Fibroblast of skin of scalp (primary cell): ENCODE data around the gene ZSWIM3. TPM values are rescaled to one million over a fixed set of nuclear protein-coding genes. Genes with fewer than 3 reads are reported as not detected.
"Not testable (repeated sequence)": the region's sequence is repeated elsewhere in the genome, so short reads cannot be mapped to it uniquely, and the experiment has no call there.

Experiments
- DNase-seq: peaks from one replicate; pipeline ENCODE4 v3.0.0-alpha.2; 2013
- polyA plus RNA-seq, 2 experiments: library from polyadenylated mRNA; unstranded; fragments of 120-200 nt; gene quantifications; one replicate each; pipeline ENCODE4 v1.2.1, GENCODE V29; 2013; ENCODE audit not compliant: insufficient read length in 2 of 2

ZSWIM3 gene
- 3.1 TPM for polyA plus RNA-seq (2013, experiment 1 of 2; ENCODE audit: insufficient read length)
- 3.2 TPM for polyA plus RNA-seq (2013, experiment 2 of 2; ENCODE audit: insufficient read length)

DNA sequence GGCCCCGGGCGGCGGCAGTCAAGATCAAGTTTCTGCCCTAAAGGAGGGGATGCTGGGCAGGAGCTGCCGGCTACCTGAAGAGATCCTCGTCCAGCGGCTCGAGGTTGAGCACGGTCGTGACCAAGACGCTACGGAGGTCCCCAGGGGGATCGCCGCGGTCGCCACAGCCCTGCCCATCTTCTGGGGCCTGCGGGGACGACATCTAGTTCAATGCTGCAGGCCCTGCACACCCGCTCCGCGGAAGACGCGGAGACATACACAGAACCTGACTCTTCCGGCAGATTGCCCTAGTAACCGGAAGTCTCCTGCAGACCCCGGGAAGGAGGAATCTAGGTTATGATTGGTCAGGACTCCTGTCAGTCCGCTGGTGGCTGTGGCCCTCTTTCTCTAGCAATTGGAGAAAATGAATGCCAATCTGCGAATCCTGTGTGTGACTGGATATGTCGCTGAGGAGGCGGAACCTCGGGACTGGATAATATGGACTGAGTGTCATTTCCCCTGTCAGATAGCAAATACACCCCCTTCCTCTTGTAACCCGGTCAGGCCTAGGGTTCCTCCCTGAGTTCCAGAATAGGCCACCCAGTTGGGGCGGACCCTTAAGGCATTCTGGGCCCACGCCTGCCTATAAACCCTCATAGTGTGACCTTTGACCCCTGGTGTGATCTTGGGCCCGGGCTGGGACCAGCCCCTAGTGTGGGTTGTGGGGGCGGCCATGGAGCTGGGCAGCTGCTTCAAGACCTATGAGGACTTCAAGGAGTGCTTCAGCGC lies at the start of gene ZSWIM3, which contains the start of gene ACOT8:
Gene ZSWIM3, plus strand, starts transcription at position 501 of the 768 bp plus-strand sequence. Its CDS starts 212 bp downstream, at position 713.
Gene ACOT8, minus strand, starts transcription at position 279 of the 768 bp plus-strand sequence. Its CDS starts 77 bp downstream, at position 202.
- DNase-seq, result peak; percentile 100

DNA sequence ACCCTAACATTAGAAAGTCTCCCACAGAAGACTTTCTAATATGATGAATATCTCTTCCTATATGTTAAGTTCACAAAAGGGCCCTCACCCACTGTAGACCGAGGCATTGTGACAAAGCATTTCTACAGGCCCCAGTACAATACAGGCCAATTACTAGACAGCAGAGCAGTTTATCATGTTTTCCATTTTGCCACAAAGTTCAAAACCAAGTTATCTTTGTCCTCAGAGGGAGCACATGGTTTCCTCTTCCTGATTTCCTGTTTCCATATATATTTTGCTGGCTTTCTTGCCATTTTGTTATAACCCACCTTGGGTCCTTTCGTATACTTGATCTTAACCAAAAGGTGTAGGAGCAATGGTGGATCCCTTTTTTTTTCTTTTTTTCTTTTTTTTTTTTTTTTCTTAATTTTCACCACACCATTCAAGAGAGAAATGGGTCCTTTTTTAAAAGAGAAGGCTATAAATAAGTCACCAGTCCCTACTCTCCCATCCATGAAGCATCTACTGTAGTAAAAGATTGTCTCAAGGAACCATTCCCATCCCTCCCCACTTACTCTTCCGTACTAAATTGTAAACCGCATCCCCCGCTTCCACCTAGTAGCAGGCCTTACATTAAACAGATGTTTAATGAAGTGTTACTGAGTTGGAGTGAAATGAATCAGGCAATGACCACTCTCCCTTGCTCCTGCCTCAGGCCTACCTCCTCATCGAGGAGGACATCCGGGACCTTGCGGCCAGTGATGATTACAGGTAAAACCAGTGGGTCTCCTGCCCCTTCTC lies 47.0 kb upstream of the ZSWIM3 start:
- DNase-seq, result no peak

DNA sequence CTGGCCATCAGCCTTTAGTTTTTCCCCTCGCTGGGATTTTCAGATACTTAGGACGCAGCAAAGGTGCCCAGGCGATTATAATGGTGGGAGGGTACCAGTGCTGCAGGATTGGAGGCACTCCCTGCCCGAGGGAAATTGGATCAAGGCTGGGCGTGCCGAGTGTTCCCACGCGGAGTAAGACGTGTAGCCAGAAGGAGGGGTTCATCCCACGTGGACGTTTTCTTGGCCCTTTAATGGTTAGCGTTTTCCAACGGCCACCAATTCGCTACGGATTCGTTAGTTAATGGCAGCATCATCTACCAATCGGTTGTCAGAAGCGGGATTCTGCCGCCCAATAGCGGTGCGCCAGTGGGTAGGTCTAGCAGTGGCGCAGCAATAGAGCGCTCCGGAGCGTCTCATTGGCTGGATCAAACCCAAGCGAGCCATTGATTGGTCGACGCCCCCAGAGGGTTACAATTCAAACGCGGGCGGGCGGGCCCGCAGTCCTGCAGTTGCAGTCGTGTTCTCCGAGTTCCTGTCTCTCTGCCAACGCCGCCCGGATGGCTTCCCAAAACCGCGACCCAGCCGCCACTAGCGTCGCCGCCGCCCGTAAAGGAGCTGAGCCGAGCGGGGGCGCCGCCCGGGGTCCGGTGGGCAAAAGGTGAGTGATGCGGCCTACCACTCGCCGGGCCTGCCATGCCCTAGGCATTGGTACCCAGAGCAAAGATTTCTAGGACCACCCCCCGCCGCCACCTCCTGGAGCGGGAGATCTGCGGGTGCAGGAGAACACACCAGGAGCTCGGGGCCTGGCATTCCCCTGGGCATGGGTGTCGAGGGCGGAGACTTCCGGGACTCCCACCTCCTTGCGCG lies 45.0 kb upstream of the ZSWIM3 start, which contains the start of gene UBE2C:
Gene UBE2C, plus strand, starts transcription at position 488 of the 849 bp plus-strand sequence. Its CDS starts 52 bp downstream, at position 540.
- peak; percentile 100 for DNase-seq

DNA sequence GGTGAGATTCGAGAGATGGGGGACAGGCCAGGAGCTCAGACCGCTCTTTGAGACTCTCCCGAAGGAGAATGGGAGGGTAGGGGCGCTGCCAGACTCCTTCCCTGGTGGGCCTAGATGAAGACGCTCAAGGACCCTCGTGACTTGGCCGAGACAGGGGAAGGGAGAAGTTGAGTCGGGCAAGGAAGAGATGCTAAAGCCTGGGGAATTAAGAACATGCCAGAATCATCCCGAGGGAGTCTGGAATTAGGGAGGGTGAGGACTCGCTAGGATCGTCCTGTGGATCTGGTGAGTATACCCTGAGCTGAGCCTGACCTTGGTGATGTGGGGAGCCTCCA lies 44.4 kb upstream of the ZSWIM3 start:
- DNase-seq, result no peak

DNA sequence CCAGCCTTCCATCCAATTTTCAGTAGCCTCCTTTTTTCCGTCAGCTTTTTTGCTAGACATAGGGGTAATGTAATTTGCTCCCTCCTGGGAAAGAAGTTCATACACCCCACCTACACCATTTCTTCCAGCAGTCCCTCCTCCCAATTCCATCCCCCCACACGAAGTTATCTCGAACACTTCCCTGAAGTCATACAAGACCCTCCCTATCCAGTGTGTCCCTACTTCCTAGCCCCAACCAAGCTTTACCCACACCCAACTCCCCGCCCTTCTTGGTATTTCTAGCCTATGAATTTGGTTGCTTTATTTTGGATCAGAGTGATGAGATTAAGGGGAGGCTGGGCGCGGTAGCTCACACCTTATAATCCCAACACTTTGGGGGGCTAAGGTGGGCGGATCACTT lies 43.9 kb upstream of the ZSWIM3 start:
- no peak for DNase-seq

DNA sequence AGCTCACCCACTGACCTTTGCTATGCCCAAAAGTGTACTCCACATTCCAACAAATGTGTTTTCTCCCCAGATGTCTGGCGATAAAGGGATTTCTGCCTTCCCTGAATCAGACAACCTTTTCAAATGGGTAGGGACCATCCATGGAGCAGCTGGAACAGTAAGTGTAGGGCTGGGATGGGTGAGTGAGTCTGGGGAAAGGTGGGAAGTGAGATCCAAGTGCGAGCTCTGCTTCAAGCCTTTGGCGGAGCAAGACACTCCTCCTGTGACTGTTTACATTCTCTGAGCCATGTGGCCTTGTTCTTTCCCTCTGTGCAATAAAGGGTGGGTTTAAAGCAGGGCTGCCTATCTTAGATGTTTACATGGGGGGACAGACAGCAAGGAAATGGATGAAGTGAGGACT lies 43.1 kb upstream of the ZSWIM3 start:
- no peak for DNase-seq

DNA sequence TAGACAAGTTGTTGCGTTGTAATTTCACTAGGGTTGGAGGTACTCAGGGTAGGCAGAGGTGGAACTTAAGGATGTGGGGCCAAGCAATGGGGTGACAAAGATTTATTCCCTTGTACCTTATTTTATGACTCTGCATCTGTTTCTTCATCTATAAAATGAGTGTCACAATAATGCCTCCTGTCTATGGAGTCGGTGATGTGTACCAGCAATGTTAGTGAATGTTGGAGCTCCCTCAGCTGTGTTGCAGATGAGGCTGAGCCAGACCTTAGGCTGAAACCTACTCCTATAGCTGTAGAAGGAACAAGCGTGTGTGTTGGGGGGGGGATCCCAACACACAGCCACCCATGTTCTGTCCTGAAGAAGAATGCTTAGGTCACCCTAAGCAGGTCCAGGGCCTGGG lies 40.5 kb upstream of the ZSWIM3 start:
- no peak for DNase-seq

DNA sequence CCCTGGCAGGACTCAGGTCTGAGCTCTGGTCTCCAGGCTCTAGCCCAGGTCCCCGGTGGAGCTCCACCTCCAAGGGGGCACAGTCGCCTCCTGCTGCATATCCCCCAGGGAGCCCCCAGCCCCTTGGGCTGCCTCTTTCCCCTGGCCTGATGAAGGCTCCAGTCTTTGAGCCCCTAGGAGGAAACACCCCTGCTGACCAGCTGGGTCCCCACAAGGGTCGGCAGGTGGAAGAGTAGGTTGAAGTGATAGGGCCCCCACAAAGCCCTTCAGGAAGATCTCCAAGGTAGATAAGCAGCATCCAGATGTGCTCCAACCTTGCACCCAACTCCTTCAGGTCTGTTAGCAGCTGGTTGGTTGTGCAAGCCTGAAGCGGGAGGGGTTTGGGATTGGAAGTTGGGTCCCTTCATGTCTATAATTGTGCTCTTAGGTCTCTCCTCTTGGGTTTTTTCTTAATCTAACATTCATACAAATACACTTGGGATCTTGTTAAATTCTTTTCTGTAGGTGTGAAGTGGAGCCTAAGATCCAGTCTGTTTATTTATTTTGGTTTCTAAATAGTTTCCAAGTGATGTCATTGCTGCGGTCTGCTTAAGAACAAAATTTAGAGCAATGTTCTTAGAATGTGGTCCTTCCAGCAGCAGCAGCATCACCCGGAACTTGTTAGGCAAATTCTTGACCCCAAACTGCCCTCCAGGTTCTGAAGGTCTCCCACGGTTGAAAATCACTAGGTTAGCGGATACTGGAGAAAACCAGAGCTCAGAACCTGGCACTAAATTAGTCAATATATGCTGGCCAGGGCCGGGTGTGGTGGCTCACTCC lies 39.8 kb upstream of the ZSWIM3 start:
- peak; percentile 84 for DNase-seq

DNA sequence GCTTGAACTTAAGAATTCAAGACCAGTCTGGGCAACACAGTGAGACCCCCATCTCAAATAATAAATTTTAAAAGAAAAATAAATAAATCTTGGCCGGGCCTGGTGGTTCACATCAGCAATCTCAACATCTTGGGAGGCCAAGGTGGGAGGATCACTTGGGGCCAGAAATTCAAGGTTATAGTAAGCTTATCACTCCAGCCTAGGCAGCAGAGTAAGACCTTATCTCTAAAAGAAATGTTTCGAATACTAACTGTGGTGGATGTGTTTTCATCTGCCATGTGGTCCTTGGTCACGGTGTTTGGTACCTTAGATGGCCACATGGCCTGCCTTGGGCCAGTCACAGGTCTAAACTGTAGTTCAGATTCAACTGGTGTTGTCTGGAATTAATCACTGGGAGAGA lies 39.2 kb upstream of the ZSWIM3 start:
- no peak for DNase-seq

DNA sequence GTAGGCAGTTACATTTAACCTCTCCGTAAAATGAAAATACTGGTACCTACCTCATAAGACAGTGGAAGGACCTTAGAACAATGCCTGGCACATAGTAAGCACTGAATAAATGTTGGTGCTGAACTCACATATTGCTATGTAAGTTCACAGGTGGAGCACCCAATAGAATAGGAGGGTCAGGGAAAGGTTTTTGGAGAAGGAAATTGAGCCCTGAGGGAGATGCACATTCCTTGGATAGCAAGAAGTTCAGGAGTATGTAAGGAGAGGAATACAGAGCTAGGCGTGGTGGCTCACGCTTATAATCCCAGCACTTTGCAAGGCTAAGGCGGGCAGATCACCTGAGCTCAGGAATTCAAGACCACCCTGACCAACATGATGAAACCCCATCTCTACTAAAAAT lies 37.9 kb upstream of the ZSWIM3 start:
- no peak for DNase-seq

DNA sequence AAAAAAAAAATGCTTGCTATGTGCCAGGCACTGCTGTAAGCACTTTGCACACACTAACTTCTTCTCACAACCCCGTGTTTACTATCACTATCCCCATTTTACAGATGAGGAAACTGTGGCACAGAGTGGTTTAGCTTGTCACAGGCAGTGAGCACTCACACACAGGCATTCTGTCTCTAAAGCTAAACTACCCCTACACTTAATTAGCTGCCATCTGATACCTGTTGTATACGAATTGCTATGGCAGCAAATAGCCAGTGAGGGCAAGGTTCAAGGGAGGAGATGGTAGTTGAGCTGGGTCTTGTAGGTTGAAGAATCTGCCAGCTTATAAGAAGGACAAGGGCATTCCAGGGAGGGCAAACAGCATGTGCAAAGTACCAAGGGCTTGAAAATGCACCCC lies 35.5 kb upstream of the ZSWIM3 start:
- DNase-seq, result no peak

DNA sequence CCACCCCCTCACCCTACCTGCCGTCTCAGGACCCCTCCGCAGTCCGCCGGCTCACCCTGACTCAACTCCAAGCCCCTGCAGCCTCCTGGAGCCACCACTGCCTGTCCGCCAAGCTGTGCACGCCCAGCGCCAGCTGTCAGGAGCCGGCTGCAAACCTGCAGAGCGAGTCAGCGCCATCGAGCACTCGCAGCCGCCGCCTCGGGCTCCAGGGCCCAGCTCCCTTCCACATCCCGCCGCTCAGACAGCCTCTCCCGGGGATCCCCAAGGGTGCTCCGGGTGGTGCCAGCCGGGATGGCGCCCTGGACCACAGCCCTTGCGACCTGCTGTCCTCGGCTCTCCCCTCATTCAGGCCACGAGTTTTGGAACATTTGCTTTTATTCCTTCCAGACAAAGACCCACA lies 34.6 kb upstream of the ZSWIM3 start:
- DNase-seq, result peak; percentile 22

DNA sequence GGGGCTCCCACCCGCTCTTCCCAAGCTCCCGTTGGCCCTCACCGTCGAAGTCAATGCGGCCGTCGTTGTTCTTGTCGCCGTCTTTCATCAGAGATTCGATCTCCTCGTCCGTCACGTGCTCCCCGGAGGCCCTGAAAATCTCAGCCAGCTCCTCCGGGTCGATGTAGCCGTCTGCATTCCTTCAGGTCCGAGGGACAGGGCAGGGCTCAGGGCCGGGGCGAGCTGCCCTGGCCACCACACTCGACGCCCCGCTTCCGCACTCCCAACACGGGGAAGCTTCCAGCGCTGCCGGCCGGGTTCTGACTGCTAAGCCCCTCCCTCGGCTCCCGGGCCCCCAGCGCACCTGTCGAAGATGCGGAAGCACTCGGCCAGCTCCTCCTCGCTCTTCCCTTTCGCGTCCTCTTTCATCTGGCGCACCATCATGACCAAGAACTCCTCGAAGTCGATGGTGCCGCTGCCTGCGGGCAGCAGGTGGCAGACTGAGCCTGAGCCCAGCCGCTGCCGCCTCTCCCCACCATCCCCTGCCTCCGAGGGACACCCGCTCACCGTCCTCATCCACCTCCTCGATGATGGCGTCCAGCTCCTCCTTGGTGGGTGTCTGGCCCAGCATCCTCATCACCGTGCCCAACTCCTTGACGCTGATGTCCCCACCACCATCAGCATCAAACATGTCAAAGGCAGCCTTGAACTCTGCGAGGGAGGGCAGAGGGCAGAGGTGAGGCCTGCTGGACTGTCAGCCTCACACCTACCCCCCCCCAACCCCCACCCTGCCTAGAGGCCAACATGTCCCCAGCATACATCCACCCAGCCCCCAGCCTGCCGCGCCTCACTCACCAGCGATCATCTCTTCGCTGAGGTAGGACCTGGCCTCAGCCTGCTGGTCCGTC lies 33.2 kb upstream of the ZSWIM3 start:
- DNase-seq, result peak; percentile 51

DNA sequence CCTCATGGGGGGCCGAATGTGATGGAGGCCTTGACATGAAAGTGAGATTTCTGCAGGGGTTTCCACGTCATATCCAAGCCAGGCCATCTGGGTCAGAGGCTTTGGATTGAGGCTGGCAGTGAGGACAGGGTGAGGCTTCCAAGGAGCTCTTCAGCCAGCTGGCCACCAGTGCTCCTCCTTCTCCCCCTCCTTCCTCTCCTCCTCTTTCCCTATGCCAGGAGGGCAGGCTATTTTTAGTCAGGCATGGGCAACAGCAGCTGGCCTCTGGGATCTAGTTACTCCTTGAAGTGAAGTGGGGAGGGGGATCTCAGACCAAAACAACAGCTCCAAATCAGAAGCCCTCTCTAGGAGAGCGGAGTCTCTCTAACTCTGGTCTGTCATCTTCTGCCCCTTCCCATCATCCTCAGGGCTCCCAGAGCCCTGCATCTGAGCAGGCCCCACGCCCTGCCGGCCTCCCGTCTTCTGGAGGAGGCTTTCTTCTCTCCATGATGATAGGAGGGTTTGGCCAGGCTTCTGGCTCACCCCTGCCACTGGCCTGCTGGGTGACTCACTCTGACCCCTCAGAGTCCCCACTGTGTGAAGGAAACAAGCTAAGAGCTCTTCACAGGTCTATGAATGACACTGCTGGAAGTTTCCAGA lies 30.9 kb upstream of the ZSWIM3 start:
- DNase-seq, result peak; percentile 25

DNA sequence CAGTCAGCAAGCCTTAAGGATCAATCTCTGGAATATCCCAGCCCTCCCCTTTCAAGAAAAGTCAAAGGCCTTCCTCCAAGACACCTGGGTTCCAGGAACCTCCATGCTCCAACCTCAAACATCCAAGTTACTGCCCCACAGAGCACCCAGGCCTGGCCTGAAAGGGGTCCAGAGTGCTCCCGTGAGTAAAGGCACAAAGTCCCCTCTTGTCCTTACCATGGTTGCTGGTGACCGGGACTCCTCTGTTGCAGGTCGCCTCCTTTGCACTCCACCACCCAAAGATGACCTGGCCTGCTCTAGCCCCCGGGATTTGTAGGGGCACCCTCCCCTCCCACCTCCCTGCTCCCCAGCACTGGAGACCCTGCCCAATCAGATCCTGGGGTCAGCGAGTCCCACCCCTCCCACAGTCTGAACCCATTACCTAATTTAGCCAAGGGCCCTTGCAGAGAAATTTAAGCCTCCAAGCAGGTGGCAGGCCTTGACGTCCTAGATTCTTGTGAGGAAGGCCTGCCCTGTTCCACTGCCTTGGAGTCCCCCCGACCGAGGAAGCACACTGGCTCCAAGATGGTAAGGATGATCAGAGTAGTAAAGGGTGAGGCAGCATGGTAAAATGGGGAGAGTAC lies 30.3 kb upstream of the ZSWIM3 start, which contains the start of gene TNNC2:
Gene TNNC2, minus strand, starts transcription at position 283 of the 623 bp plus-strand sequence. Its CDS starts 64 bp downstream, at position 219.
- DNase-seq, result no peak

DNA sequence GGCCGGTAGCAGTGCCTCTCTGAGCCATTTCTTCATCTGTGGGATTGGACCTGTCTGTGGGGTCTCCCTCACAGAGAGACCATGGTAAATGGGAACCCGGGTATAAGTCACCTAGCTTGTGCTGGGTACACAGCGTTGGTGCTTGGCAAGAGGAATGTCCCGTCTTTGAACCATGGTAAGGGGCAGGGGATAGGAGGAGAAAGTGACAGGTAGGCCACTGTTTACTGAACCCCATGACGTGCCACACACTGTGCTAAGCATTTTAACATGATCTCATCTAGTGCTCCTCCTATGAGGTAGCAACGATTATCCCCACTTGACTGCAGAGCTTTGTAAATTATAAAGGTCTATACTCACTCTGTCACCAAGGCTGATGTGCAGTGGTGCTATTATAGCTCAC lies 29.7 kb upstream of the ZSWIM3 start:
- DNase-seq, result no peak

DNA sequence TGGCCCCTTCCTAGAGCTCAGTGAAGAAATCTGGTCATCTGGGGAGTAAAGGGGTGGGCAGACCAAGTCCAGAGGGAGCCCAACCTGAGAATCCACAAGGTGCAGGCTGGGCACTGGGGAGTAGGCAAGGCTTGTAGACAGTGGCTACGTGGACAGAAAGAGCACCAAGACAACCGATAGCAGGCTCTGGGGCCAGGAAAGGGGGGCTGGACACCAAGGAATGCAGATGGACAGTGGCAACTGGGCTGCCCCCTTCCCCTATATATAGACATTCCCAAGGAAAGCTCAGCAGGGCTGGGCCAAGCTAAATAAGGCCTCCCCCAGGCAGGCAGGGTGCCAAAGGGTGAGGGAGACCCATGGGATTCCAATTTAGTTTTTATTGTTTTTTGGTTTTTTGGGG lies 28.8 kb upstream of the ZSWIM3 start:
- DNase-seq, result peak; percentile 71

DNA sequence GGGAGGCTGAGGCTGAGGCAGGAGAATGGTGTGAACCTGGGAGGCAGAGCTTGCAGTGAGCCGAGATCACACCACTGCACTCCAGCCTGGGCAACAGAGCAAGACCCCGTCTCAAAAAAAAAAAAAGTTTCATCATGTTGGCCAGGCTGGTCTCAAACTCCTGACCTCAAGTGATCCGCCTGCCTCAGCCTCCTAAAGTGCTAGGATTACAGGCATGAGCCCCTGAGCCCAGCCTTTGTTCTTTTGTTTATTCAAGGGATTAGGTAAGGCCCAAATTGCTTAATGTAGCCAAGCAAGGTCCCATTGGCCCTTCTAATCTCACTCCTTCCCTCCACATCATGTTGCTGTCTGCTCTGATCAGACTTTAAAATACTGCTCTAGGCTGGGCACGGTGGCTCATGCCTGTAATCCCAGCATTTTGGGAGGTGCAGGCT lies 27.7 kb upstream of the ZSWIM3 start:
- DNase-seq, result not testable (repeated sequence)

DNA sequence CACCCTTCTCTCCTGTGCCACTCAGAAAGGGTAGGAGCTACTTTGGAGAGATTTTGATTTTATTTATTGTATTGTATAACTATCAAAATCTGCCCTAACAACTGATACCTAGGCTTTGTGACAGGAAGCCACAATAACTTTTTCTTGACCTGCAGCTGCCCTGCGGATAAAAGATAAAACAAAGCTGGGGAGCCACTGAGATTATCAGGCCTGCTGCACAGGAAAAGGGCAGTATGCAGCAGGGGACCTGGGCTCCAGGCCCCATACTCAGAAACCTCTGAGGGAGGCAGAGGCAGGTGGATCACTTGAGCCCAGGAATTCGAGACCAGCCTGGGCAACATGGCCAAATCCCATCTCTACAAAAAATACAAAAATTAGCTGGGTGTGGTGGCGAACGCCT lies 24.8 kb upstream of the ZSWIM3 start:
- DNase-seq, result no peak
